Smooth muscle cell (in vitro differentiated cells): ENCODE results near the gene SUN3. TPM values are rescaled to one million over a fixed set of nuclear protein-coding genes. Genes with fewer than 3 reads are reported as not detected.

Source experiments
- DNase-seq: peaks from one replicate; lab custom pipeline; 2025; ENCODE audit not compliant: unreplicated experiment; lab: John Stamatoyannopoulos, UW
- H2AFZ ChIP-seq: fragments of 200-600 bp; sonication (generic); 2 replicates; pipeline ENCODE4 v1.6.0; 2016; ENCODE audit warnings: antibody characterized with exemption, low read depth, mild to moderate bottlenecking
- H3F3A ChIP-seq: fragments of 200-600 bp; sonication (generic); 2 replicates; pipeline ENCODE4 v1.6.0; 2017; ENCODE audit warnings: antibody characterized with exemption, low read depth
- H3K27ac ChIP-seq: fragments of 200-600 bp; sonication (generic); 2 replicates; pipeline ENCODE4 v1.5.1; 2016; ENCODE audit warnings: low read depth, mild to moderate bottlenecking
- H3K27me3 ChIP-seq: fragments of 200-600 bp; sonication (generic); 2 replicates; pipeline ENCODE4 v1.6.1; 2016; ENCODE audit warnings: low read depth, mild to moderate bottlenecking
- H3K36me3 ChIP-seq: fragments of 200-600 bp; sonication (generic); 2 replicates; pipeline ENCODE4 v1.5.1; 2016; ENCODE audit warnings: low read depth
- H3K4me1 ChIP-seq: fragments of 200-600 bp; sonication (generic); 2 replicates; pipeline ENCODE4 v1.5.1; 2016; ENCODE audit warnings: low read depth
- H3K4me2 ChIP-seq: fragments of 200-600 bp; sonication (generic); 2 replicates; pipeline ENCODE4 v1.6.0; 2016; ENCODE audit warnings: mild to moderate bottlenecking
- H3K4me3 ChIP-seq: fragments of 200-600 bp; sonication (generic); 2 replicates; pipeline ENCODE4 v1.5.1; 2016; ENCODE audit warnings: mild to moderate bottlenecking
- H3K79me2 ChIP-seq: fragments of 200-600 bp; sonication (generic); 2 replicates; pipeline ENCODE4 v1.6.0; 2016; ENCODE audit warnings: low read depth, mild to moderate bottlenecking
- H3K9ac ChIP-seq: fragments of 200-600 bp; sonication (generic); 2 replicates; pipeline ENCODE4 v1.6.0; 2016; ENCODE audit warnings: low read depth
- H3K9me3 ChIP-seq: fragments of 200-600 bp; sonication (generic); replicated peaks from 2 replicates; pipeline ENCODE4 v1.5.1; 2016; ENCODE audit warnings: low read depth
- H4K20me1 ChIP-seq: fragments of 200-600 bp; sonication (generic); 2 replicates; pipeline ENCODE4 v1.6.0; 2016; ENCODE audit warnings: low read depth
- WGBS: methylation state at CpG from one replicate; pipeline ENCODE4 v1.1.7; 2016; ENCODE audit warnings: low lambda C conversion rate; 5-methylcytosine and 5-hydroxymethylcytosine counted together
- polyA plus RNA-seq: library from polyadenylated mRNA; unstranded; fragments of >200 nt; fragmentation: Nextera tagmentation; extraction: Ambion mirVana; gene quantifications from 2 replicates; pipeline ENCODE4 v1.2.1, GENCODE V29; 2016
- total RNA-seq: library from RNA; depleted of rRNA; stranded (reverse); fragments of >200 nt; gene quantifications from 2 replicates; pipeline ENCODE4 v1.2.3, GENCODE V29; 2014
- TF ChIP-seq, protein P1 (sequence below): fragments of 200-600 bp; sonication (generic); IDR thresholded peaks from 2 replicates; pipeline ENCODE4 v1.5.1; 2017; ENCODE audit warnings: borderline replicate concordance, mild to moderate bottlenecking, antibody characterized with exemption; ENCODE audit not compliant: insufficient read depth, poor library complexity, severe bottlenecking

The SUN3 gene
- total and polyA plus RNA-seq, 2 experiments from 2014 or later: not detected

DNA sequence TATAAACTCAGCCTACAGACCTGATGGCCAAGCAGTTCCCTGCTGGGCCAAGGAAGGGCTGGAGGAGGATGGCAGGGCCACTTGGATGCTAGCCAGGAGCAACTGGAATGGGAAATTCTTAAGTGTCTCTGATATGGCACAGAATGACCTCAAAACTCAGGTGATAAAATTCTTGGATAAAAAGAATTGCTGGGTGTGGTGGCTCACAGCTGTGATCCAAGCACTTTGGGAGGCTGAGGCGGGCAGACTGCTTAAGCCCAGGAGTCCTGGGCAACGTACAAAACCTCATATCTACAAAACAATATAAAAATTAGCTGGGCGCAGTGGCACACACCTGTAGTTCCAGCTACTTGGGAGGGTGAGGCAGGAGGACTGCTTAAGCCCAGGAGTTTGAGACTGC lies 66.6 kb downstream of the SUN3 start:
- Histone ChIP-seq H2AFZ (no peak overlapping the region), H3K9ac (no peak overlapping the region), H3K27ac (no peak overlapping the region), H3K27me3 (no peaks in the 10 kb centered on the region), H3K36me3 (peaks cover 27% of the 10 kb centered on the region), H3K4me3 (no peak overlapping the region), H3K4me2 (no peak overlapping the region), H4K20me1 (no peaks in the 10 kb centered on the region), H3K79me2 (no peaks in the 10 kb centered on the region), H3K4me1 (no peaks in the 10 kb centered on the region), H3K9me3 (no peaks in the 10 kb centered on the region), H3F3A (no peaks in the 10 kb centered on the region)
- TF ChIP-seq, protein P1, sequence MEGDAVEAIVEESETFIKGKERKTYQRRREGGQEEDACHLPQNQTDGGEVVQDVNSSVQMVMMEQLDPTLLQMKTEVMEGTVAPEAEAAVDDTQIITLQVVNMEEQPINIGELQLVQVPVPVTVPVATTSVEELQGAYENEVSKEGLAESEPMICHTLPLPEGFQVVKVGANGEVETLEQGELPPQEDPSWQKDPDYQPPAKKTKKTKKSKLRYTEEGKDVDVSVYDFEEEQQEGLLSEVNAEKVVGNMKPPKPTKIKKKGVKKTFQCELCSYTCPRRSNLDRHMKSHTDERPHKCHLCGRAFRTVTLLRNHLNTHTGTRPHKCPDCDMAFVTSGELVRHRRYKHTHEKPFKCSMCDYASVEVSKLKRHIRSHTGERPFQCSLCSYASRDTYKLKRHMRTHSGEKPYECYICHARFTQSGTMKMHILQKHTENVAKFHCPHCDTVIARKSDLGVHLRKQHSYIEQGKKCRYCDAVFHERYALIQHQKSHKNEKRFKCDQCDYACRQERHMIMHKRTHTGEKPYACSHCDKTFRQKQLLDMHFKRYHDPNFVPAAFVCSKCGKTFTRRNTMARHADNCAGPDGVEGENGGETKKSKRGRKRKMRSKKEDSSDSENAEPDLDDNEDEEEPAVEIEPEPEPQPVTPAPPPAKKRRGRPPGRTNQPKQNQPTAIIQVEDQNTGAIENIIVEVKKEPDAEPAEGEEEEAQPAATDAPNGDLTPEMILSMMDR: no peak
- DNase-seq: no peak
- 99% methylated on average over 3 of the region's 3 CpGs for WGBS

DNA sequence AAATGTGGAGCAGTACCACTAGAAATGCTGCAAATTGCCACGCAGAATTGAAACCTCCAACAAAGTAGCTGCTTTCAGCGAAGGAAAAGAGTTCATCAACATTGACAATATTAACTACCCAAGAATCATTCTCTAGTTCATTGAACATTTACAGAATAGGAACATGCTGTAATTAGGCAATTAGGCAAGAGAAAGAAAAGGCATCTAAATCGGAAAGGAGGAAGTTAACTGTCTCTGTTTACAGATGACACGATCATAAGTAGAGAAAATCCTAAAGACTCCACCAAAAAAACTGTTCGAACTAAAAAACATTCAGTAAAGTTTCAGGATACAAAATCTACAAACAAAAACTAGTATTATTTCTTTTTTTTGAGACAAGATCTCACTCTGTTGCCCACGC lies 71.8 kb downstream of the SUN3 start:
- Histone ChIP-seq H3K4me1 (no peaks in the 10 kb centered on the region), H3K27me3 (no peaks in the 10 kb centered on the region), H3K79me2 (no peaks in the 10 kb centered on the region), H3F3A (no peaks in the 10 kb centered on the region), H3K4me2 (no peak overlapping the region), H3K4me3 (no peak overlapping the region), H3K27ac (no peak overlapping the region), H3K9ac (no peak overlapping the region), H4K20me1 (no peaks in the 10 kb centered on the region), H3K36me3 (no peaks in the 10 kb centered on the region), H3K9me3 (no peaks in the 10 kb centered on the region), H2AFZ (no peak overlapping the region)
- 92% methylated on average over 6 of the region's 6 CpGs for WGBS
- TF ChIP-seq, protein P1: no peak
- DNase-seq: no peak

DNA sequence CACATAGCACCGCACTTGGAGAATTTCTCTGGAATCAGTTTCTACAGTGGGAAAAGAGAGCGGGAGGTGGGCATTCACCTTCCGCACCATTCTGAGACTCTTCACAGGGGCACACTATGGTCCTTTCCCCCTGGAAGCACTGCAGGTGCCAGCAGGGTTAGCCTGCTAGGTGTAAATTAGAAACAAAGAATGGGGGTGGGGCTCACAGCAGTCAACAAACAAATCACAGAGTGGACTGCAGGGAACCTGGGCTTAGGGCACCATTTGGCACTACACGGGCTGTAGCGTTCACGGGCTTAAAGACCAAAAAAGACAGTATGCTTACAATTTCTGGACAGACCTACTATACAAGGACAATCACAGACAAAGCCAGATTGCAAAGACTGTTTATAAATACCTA lies 72.7 kb downstream of the SUN3 start:
- Histone ChIP-seq H3K27me3 (no peaks in the 10 kb centered on the region), H2AFZ (no peak overlapping the region), H3K27ac (no peak overlapping the region), H3F3A (no peaks in the 10 kb centered on the region), H3K79me2 (no peaks in the 10 kb centered on the region), H3K4me3 (no peak overlapping the region), H3K36me3 (no peaks in the 10 kb centered on the region), H3K9me3 (no peaks in the 10 kb centered on the region), H3K4me2 (no peak overlapping the region), H3K9ac (no peak overlapping the region), H3K4me1 (no peaks in the 10 kb centered on the region), H4K20me1 (no peaks in the 10 kb centered on the region)
- TF ChIP-seq, protein P1: no peak
- 86% methylated on average over 6 of the region's 6 CpGs for WGBS
- DNase-seq: no peak

DNA sequence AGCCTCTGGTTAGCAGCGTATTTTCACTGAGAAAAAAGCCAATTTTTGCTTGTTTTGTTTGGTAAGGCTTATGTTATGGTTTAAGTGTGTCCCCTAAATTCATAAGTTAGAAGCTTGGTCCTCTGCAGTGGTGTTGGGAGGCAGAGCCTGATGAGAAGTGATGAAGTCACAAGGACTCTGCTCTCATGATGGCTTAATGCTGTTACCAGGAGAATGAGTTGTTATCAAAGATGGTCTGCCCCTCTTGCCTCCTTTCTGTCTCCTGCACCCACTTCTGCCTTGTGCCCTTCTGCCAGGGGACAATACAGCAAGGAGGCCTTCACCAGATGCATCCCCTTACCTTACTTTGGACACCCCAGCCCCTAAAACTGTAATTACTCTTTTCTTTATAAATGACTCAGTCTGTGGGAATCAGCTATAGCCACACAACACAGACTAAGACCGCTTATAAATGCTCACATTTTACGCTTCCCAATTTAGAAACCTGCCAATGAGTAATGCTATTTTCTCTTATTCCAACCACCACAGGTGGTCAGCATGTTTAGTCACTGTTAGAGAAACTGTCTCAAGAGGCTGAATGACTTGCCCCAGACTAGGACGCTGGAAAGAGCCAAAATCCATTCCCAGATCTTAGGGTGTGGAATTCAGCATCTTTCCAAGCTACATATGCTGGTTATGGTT lies 74.5 kb downstream of the SUN3 start:
- TF ChIP-seq, protein P1: no peak
- H3K4me3 ChIP-seq: no peak overlapping the region
- no peaks in the 10 kb centered on the region for H3K27me3 ChIP-seq
- no peaks in the 10 kb centered on the region for H3F3A ChIP-seq
- H3K9ac ChIP-seq: no peak overlapping the region
- H2AFZ ChIP-seq: no peak overlapping the region
- WGBS: 76% methylated on average over 4 of the region's 4 CpGs
- H3K36me3 ChIP-seq: no peaks in the 10 kb centered on the region
- no peaks in the 10 kb centered on the region for H3K79me2 ChIP-seq
- no peaks in the 10 kb centered on the region for H4K20me1 ChIP-seq
- H3K27ac ChIP-seq: peak overlapping the region; percentile 24
- no peak for DNase-seq
- H3K4me2 ChIP-seq: no peak overlapping the region
- no peaks in the 10 kb centered on the region for H3K4me1 ChIP-seq
- H3K9me3 ChIP-seq: no peaks in the 10 kb centered on the region
